SK-N-MC (cell line): Measurements from ENCODE around the gene NUMB.

ENCODE experiments used
- EZH2 ChIP-seq: fragments of 200-600 bp; sonication (generic); IDR thresholded peaks from one replicate; pipeline ENCODE4 v1.6.1; 2017; ENCODE audit warnings: antibody characterized with exemption
- POLR2AphosphoS5 ChIP-seq: IDR thresholded peaks from 2 replicates; pipeline ENCODE4 v1.6.1; 2012; ENCODE audit warnings: mild to moderate bottlenecking, low read depth, low read length, borderline replicate concordance

- TF ChIP-seq EZH2 = no peak
- TF ChIP-seq POLR2AphosphoS5 = no peak
These were observed 220.4 kb downstream of the NUMB start for GRCh38 chr14:73237786-73238423.
